ENCODE measurements around the gene RPP25L.

The RPP25L gene

GRCh38 chr9:34582787-34583186 is 29.1 kb downstream of the RPP25L start:
- no peak for DNase-seq

- DNase-seq = no peak
Observed at GRCh38 chr9:34581318-34581717, 30.6 kb downstream of the RPP25L start.

GRCh38 chr9:34580358-34580757 is 31.5 kb downstream of the RPP25L start:
- DNase-seq = no peak

GRCh38 chr9:34579808-34580163 is 32.1 kb downstream of the RPP25L start:
- DNase-seq = no peak

- DNase-seq = no peak
Observed at GRCh38 chr9:34579104-34579807, 32.6 kb downstream of the RPP25L start.

- DNase-seq = peak; percentile 60
Observed at GRCh38 chr9:34578241-34579103, 33.4 kb downstream of the RPP25L start.

GRCh38 chr9:34577400-34578240 is 34.3 kb downstream of the RPP25L start:
- DNase-seq = peak; percentile 82

GRCh38 chr9:34576597-34577399 is 35.1 kb downstream of the RPP25L start:
- no peak for DNase-seq

GRCh38 chr9:34575862-34576596 is 35.9 kb downstream of the RPP25L start:
- no peak for DNase-seq

GRCh38 chr9:34575241-34575640 is 36.7 kb downstream of the RPP25L start:
- no peak for DNase-seq

GRCh38 chr9:34574571-34574970 is 37.3 kb downstream of the RPP25L start:
- no peak for DNase-seq

- DNase-seq = no peak
Observed at GRCh38 chr9:34573599-34574325, 38.1 kb downstream of the RPP25L start.

- no peak for DNase-seq
Observed at GRCh38 chr9:34572628-34573027, 39.3 kb downstream of the RPP25L start.

- DNase-seq = no peak
Observed at GRCh38 chr9:34572092-34572491, 39.8 kb downstream of the RPP25L start.

GRCh38 chr9:34571481-34571810 is 40.5 kb downstream of the RPP25L start:
- no peak for DNase-seq

GRCh38 chr9:34570809-34571480 is 41.0 kb downstream of the RPP25L start:
- DNase-seq = no peak

GRCh38 chr9:34570376-34570775 is 41.5 kb downstream of the RPP25L start:
- DNase-seq = no peak

GRCh38 chr9:34568774-34569173 is 43.1 kb downstream of the RPP25L start:
- DNase-seq = no peak

- no peak for DNase-seq
Observed at GRCh38 chr9:34568133-34568532, 43.8 kb downstream of the RPP25L start.

GRCh38 chr9:34566972-34567371 is 44.9 kb downstream of the RPP25L start:
- DNase-seq = no peak

- DNase-seq = no peak
Observed at GRCh38 chr9:34566322-34566721, 45.6 kb downstream of the RPP25L start.

Measured in right forelimb (tissue), 1 donor.